ENCODE results near the gene FKBP5.

DNA sequence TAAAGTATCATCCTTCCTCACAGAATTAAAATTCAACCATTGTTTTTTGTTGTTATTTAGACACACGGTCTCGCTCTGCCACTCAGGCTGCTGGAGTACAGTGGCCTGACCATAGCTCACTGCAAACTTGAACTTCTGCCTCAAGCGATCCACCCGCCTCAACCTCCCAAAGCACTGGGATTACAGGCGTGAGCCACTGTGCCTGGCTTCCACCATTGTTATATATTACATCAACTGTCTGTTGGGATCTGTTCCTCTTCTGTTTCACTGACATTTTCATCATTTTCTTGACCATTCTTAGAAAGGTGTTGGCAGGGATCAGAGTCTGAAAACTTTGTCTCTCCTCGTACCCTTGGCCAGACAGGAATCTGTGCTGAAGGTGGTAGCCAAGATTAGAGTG, 154.7 kb downstream of the FKBP5 start:
- TF ChIP-seq, protein P1, sequence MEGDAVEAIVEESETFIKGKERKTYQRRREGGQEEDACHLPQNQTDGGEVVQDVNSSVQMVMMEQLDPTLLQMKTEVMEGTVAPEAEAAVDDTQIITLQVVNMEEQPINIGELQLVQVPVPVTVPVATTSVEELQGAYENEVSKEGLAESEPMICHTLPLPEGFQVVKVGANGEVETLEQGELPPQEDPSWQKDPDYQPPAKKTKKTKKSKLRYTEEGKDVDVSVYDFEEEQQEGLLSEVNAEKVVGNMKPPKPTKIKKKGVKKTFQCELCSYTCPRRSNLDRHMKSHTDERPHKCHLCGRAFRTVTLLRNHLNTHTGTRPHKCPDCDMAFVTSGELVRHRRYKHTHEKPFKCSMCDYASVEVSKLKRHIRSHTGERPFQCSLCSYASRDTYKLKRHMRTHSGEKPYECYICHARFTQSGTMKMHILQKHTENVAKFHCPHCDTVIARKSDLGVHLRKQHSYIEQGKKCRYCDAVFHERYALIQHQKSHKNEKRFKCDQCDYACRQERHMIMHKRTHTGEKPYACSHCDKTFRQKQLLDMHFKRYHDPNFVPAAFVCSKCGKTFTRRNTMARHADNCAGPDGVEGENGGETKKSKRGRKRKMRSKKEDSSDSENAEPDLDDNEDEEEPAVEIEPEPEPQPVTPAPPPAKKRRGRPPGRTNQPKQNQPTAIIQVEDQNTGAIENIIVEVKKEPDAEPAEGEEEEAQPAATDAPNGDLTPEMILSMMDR (IDR thresholded peaks at IDR 0.05) = no peak
- TF ChIP-seq POLR2A (IDR thresholded peaks at IDR 0.05) (no peak), EP300 (IDR thresholded peaks at IDR 0.05) (no peak), POLR2AphosphoS5 (IDR thresholded peaks at IDR 0.05) (no peak)

All from stomach (tissue), 4 donors.